Suppressor macrophage treated with lipopolysaccharide for 1 hour (primary cell): Measurements from ENCODE around the gene SLC1A3.
"Not testable (repeated sequence)": the region's sequence is repeated elsewhere in the genome, so short reads cannot be mapped to it uniquely, and the experiment has no call there.

Source experiments
- DNase-seq, 3 donors: peaks; one replicate each; pipeline ENCODE4 v3.0.0-alpha.2; 2020 to 2022

Gene SLC1A3

GRCh38 chr5:36606428-36607113 lies at the start of gene SLC1A3:
Gene SLC1A3, plus strand, starts transcription at chr5:36606606. Its CDS starts 1,818 bp downstream, at chr5:36608424.
- DNase-seq = peak; percentile 91 to 94 (median 93)

- DNase-seq = peak; percentile 19 to 78 (median 67)
Measured at GRCh38 chr5:36558641-36559040, 47.8 kb upstream of the SLC1A3 start.

DNA sequence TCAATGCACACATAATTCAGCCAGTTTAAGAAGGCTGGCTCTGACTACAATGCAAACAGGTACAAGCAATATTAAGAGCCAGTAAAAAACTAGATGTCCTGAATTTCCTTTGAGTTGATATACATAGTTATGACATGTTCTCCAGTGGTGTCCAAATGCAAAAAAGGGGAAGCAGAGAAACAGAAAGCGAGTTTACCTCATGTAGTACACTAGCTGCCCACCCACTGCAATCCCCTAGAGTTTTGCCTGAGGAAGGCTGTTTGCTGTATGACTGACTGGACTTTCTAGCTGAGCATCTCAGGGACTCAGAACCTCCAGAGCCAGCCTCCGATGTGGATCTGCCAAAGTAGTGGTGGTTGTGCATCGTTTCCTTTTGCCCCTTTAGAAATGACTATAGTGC lies 44.8 kb upstream of the SLC1A3 start:
- peak; percentile 66 to 70 (median 69) for DNase-seq

- no peak for DNase-seq
Measured at GRCh38 chr5:36569491-36569890, 36.9 kb upstream of the SLC1A3 start.

GRCh38 chr5:36570301-36571095 lies 35.9 kb upstream of the SLC1A3 start:
- DNase-seq = no peak

GRCh38 chr5:36571401-36572042 lies 34.9 kb upstream of the SLC1A3 start:
- no peak for DNase-seq

DNA sequence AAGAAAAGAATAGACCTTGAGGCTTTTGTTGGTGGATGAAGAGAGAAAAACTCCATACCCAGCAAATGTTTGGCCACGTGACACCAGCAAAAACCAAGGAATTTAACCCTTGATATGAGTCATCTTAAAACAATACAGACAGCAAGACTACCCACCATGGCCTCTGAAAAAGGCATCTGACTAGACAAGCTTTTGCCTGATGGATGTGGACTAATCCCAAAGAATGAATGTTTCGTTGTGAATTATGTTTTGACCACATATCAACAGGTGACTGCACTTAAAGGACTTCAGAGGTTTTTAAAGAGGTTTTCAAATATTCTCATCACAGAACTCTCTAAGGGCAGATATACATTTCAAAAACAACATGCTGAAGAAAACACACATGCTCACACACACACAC lies 33.0 kb upstream of the SLC1A3 start:
- DNase-seq = no peak

DNA sequence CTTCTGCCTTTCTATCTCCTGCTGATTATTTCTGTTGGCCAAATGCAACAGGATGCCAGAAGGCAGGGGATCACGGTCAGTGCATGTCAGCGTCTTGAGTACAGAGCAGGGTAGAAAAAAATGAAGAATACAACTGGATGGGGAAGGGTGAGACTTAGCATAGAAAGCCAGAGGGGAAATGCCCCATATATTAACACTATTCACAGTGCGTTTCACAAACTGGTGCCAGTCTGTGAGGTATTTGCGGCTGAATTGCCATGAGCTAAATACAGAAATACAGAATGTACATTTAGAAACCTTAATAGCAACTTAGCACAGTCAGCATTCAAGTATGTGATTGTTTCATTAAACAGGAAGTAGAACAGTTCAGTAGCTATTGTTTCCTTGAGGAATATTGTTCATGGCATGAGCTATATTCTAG lies 31.0 kb upstream of the SLC1A3 start:
- peak in 1 of 3 donors; percentile 15 for DNase-seq

DNA sequence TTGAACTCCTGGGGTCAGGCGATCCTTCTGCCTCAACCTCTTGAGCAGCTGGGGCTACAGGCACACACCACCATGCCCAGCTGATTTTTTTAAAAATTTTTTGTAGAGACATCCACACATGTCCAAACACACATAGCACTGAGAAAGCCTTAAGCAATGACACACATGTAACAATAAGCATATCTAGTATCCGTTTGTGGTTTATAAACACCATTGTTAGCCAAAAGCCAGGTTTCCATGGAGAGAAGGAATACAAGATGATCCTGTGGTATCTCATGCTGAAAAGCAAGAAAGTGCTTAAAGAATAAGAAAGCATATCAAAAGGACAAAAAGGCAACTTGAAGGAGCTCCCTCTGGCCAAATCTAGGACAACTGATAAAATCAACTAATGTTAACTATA lies 29.7 kb upstream of the SLC1A3 start:
- DNase-seq = no peak

DNA sequence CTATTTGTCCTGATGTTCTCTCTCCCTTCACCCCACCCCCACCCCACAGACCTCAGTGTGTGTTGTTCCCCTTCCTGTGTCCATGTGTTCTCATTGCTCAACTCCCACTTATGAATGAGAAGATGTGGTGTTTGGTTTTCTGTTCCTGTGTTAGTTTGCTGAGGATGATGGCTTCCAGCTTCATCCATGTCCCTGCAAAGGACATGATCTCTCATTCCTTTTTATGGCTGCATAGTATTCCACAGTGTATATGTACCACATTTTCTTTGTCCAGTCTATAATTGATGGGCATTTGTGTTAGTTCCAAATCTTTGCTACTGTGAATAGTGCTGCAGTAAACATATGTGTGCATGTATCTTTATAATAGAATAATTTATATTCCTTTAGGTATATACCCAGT lies 26.5 kb upstream of the SLC1A3 start:
- DNase-seq = not testable (repeated sequence)

DNA sequence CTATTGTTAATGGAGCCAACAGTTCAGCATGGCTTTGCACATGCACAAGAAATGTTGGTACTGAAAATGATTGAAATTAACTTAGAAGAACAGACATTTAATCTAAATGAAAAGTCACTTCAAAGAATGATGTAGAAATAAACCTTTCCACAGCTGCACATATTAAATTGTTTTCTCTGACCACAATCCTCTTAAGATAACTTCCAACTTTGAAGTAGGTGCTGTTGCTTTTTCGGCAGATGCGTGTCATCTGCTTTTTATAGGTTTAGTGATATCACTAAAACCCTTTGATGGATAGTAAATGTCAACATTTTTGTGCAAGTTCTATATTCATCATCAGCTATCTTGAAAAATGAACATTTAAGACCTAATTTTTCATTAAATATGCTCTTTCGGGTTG lies 25.3 kb upstream of the SLC1A3 start:
- no peak for DNase-seq

DNA sequence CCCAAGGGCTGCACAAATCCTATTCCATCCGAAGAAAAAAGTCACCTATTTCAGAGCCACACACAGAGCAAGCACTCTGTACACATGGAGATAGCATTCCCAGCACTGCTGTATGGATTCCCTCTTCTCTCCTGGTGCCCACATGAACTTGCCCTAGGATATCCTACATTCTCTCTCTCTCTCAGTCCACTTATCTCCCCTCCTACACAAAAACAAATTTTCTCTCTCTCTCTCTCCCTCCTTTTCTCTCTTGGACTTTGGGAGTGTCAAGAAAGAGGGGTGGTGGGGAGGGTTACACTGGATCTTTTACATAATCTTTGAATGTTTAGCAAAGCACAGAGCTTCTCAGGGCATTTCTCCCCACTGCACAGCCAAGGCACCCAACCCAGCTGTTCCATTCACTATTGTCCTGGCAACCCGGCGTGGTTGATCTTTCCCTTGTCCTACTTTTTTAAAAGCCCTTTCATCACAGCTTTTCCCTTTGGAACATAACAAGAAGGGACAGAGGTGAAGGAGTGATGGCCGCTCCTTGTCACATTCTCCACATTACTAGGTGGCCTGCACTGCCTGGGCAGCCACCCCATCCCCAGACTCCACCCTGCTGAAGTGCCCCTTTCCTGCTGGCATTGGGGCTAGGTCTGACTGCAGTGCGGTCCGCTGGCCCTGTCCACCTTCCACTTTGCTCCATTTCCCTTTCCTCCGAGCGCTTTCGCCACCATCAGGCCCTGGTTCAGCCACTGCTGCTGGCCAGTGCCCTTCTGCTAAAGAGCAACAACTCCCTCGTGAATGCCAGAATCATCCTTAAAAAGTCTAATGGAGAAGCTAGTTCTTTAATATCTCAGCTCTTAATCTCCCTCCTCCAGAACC lies 22.2 kb upstream of the SLC1A3 start:
- DNase-seq = no peak

GRCh38 chr5:36585701-36586100 lies 20.7 kb upstream of the SLC1A3 start:
- peak; percentile 54 to 75 (median 63) for DNase-seq

GRCh38 chr5:36587354-36587753 lies 19.1 kb upstream of the SLC1A3 start:
- no peak for DNase-seq

DNA sequence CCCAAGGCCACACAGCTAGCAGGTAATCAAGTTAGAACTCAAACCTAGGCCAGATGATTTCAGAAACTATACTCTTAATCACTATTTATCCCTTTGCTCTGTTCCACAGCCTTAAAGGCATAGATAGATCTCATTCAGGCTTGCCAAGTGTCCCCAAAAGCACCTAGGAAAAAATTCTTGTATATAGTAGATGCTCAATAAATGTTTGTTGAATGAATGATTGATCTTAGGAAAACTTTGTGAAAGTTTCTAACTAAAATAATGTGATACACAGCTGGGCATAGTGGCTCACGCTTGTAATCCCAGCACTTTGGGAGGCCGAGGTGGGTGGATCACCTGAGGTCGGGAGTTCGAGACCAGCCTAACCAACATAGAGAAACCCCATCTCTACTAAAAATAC lies 16.7 kb upstream of the SLC1A3 start:
- not testable (repeated sequence) for DNase-seq

DNA sequence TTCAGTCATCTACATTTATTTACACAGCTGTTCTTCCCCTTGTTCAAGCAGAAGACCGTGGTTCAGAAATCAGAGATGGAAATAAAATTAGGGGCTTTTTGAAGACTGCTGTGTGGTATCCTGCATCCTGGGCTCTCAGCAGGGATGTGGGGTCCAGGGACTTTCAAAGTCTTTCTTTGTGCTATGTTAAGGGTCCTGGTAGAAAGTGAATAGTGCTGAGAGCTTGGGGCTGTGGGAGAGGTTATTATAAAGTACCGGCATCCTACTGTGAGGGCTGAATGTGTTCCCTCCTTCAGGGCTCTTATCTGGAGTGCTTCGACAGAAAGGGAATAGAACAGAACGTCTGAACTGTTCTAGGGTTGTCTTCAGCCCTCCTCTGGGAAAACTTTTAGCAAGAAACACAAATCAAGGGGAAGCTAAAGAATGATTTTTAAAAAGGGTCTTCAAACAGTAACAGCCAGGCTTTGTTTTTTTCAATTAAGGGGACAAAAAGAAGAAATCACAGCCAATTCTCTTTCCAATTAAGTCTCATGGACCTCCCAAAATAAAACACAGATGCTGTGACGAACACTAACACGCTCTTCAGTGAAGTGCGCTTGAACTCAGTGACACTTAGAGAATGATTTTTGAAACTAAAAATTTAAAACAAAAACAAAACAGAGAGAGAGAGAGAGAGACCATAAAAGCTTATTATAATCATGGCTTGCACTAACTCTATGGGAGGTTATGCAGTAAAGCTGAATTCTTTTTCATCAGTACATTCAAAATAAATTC lies 15.7 kb upstream of the SLC1A3 start:
- DNase-seq = no peak

GRCh38 chr5:36593867-36594266 lies 12.5 kb upstream of the SLC1A3 start:
- no peak for DNase-seq

DNA sequence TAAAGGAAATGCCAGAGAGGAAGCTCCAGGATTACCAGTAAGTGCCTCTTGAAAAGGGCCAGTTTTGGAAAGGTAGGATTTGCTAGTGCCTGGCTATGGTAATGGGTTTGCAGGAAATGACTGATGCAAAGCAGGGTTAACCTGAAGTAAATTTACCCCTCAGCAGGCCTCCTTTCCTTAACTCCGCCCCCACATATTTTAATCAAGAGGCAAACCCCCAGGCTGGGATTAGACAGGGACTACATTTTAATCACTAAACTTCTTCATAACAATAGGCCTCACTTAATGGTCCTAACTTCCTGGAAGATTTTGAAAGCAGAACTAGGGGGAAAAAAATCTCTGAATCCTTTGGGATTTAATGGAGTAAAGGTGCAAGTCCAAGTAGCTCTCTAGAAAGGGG lies 10.2 kb upstream of the SLC1A3 start:
- DNase-seq = no peak

DNA sequence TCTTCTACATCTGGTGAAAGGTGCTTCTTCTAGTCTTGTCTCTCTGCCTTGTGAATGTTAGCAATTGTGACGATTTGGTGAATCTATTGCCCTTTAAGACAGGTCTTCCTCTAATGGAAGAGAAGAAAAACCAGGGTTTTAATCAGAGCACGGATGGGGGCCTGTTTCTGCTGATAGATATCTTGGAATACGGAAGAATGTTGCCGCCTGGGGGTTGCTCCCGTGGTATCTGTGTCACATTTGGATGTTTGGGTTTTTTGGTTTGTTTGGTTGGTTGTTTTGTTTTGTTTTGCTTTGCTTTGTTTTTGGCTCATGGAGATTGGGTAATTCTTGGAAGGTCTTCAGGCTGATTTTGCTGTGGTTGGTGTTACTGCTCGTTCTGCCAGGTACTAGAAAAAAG lies 9.7 kb upstream of the SLC1A3 start:
- DNase-seq = no peak

GRCh38 chr5:36598045-36598444 lies 8.4 kb upstream of the SLC1A3 start:
- DNase-seq = no peak

- peak; percentile 75 to 87 (median 80) for DNase-seq
Measured at GRCh38 chr5:36599986-36600779, 6.2 kb upstream of the SLC1A3 start.
